Spleen (tissue), 11 donors: ENCODE results near the gene MYO1G. TPM values are rescaled to one million over a fixed set of nuclear protein-coding genes. Genes with fewer than 3 reads are reported as not detected.

Experiments used
- DNase-seq: peaks from one replicate; pipeline ENCODE4 v3.0.0-alpha.2; 2020
- H3K27ac ChIP-seq, 8 donors: fragments of 200-600 bp; sonication (generic) in 7 of 8; 1 replicate in 4 of 8; 2 replicates in 4 of 8; pipeline versions ENCODE4 v1.5.0 to v1.8.0; 2016 to 2021; ENCODE audit warnings: inconsistent platforms in 4 of 8, mild to moderate bottlenecking in 4 of 8, moderate library complexity in 1 of 8
- H3K27me3 ChIP-seq, 7 donors: fragments of 200-600 bp; sonication (generic) in 6 of 7; replicated peaks in 1 of 7; 1 replicate in 4 of 7; 2 replicates in 3 of 7; pipeline versions ENCODE4 v1.5.0 to v1.8.0; 2016 to 2021; ENCODE audit warnings: inconsistent platforms in 3 of 7, mild to moderate bottlenecking in 1 of 7
- H3K36me3 ChIP-seq, 6 donors: fragments of 200-600 bp; sonication (generic) in 5 of 6; 1 replicate in 4 of 6; 2 replicates in 2 of 6; pipeline versions ENCODE4 v1.5.0 to v1.8.0; 2016 to 2021; ENCODE audit warnings: inconsistent platforms in 2 of 6
- H3K4me1 ChIP-seq, 6 donors: fragments of 200-600 bp; sonication (generic) in 5 of 6; 1 replicate in 3 of 6; 2 replicates in 3 of 6; pipeline versions ENCODE4 v1.5.0 to v1.8.0; 2016 to 2021; ENCODE audit warnings: inconsistent platforms in 3 of 6
- H3K4me3 ChIP-seq, 8 donors: fragments of 200-600 bp; sonication (generic) in 7 of 8; 1 replicate in 4 of 8; 2 replicates in 4 of 8; pipeline versions ENCODE4 v1.5.0 to v1.8.0; 2016 to 2021; ENCODE audit warnings: inconsistent platforms in 4 of 8, mild to moderate bottlenecking in 4 of 8, moderate library complexity in 2 of 8
- H3K9me3 ChIP-seq, 8 donors: fragments of 200-600 bp; sonication (generic) in 7 of 8; 1 replicate in 4 of 8; 2 replicates in 4 of 8; pipeline versions ENCODE4 v1.5.0 to v1.8.0; 2016 to 2021; ENCODE audit warnings: inconsistent platforms in 4 of 8
- CTCF ChIP-seq, 11 experiments: fragments of 200-600 bp in 7 of 11; fragments of 450-650 bp in 4 of 11; sonication (generic) in 4 of 11; IDR thresholded peaks in 8 of 11; conservative IDR thresholded peaks in 3 of 11; 1 replicate in 7 of 11; 2 replicates in 4 of 11; pipeline versions ENCODE4 v1.4.0 to v1.8.0; 2016 to 2021; ENCODE audit warnings: antibody characterized with exemption in 11 of 11, inconsistent platforms in 4 of 11, mild to moderate bottlenecking in 1 of 11
- POLR2A ChIP-seq, 3 donors: fragments of 450-650 bp; IDR thresholded peaks; one replicate each; pipeline ENCODE4 v1.5.1; 2017; ENCODE audit warnings: antibody characterized with exemption in 3 of 3, mild to moderate bottlenecking in 1 of 3
- POLR2AphosphoS5 ChIP-seq, 3 donors: sonication (generic); formaldehyde crosslinking; IDR thresholded peaks; one replicate each; pipeline ENCODE4 v1.5.1; 2017; ENCODE audit warnings: antibody characterized with exemption in 3 of 3
- whole genome bisulfite sequencing, 5 donors: extraction: QIAGEN DNeasy Blood & Tissue Kit in 3 of 5; methylation state at CpG; one replicate each; pipeline versions ENCODE4 v1.1.5 to v1.1.7; 2013 to 2018; 5-methylcytosine and 5-hydroxymethylcytosine counted together
- intact Hi-C: fragments of 100-400 bp; cut with DNase I; formaldehyde crosslinking; loops from one replicate; pipeline ENCODE4 v1.15.0; 2023; ENCODE audit warnings: low total_unique reads
- polyA plus RNA-seq, 3 donors: library from polyadenylated mRNA; stranded (reverse); fragments of 200-250 nt; gene quantifications; one replicate each; pipeline ENCODE4 v1.2.1, GENCODE V29; 2013
- total RNA-seq, 7 donors: library from RNA; depleted of rRNA in 3 of 7; stranded (reverse); fragments of >200 nt in 3 of 7; fragmentation: NEBNext Ultra II Directional in 4 of 7; extraction: Animal tissue kit (Norgen Biotek cat#: 25700) in 4 of 7; gene quantifications; one replicate each; pipeline versions ENCODE4 v1.1.0 to v1.2.1, GENCODE V29; 2016 to 2021
- donor health status: healthy with polysubstance abuse.
- donor health status: DM: no; HTN: no; CAD: no; lungs with moderate emphysema.
- donor health status: DM: no; HTN: no; CAD: no.
- donor health status: Bipolar disorder and iron deficiency.
- donor health status: healthy.
- donor health status: DM: no; HTN: no; CAD: no.
- donor health status: DM: yes; HTN: yes; CAD: no.

Gene MYO1G
- total and polyA plus RNA-seq, 10 donors: 27.9 to 68.6 (median 59.1) TPM

GRCh38 chr7:44930921-44931320 lies 47.9 kb downstream of the MYO1G start:
- H3K9me3 ChIP-seq: peaks cover 0 to 5% (median 0%) of the 10 kb centered on the region in 8 donors
- intact Hi-C loops: no loop called here
- WGBS, 5 donors: 92 to 95% (median 93%) methylated on average over 6 of the region's 6 CpGs

GRCh38 chr7:44922351-44922694 lies 56.5 kb downstream of the MYO1G start:
- intact Hi-C loops: loop anchor here (5.0 kb wide), 2 partner anchors 60 to 215 kb away; no protein-coding TSS in a partner anchor
- Histone ChIP-seq H3K27me3 (peaks cover 0 to 1% (median 0%) of the 10 kb centered on the region in 7 donors), H3K9me3 (no peaks in the 10 kb centered on the region), H3K36me3 (no peaks in the 10 kb centered on the region), H3K4me1 (peaks cover 0 to 7% (median 6%) of the 10 kb centered on the region in 6 donors), H3K27ac (no peak overlapping the region), H3K4me3 (no peak overlapping the region)
- 61 to 64% (median 63%) methylated on average over 8 of the region's 8 CpGs for WGBS, 5 donors
- no peak for DNase-seq
- peak in 6 of 11 experiments; percentile 1 to 48 (median 28) for TF ChIP-seq CTCF (IDR thresholded peaks at IDR 0.05 in 8 of 11, conservative IDR thresholded peaks at IDR 0.05 in 3 of 11)
- no peak for TF ChIP-seq POLR2A (IDR thresholded peaks at IDR 0.05)
- TF ChIP-seq POLR2AphosphoS5 (IDR thresholded peaks at IDR 0.05): no peak

More at GRCh38 chr7:44930921-44931320, 47.9 kb downstream of the MYO1G start:
- peaks cover 0 to 14% (median 0%) of the 10 kb centered on the region in 7 donors for H3K27me3 ChIP-seq
- H3K36me3 ChIP-seq: no peaks in the 10 kb centered on the region
- H3K4me3 ChIP-seq: no peak overlapping the region
- DNase-seq: no peak
- H3K4me1 ChIP-seq: no peaks in the 10 kb centered on the region
- no peak overlapping the region for H3K27ac ChIP-seq
- TF ChIP-seq CTCF (IDR thresholded peaks at IDR 0.05 in 8 of 11, conservative IDR thresholded peaks at IDR 0.05 in 3 of 11): no peak

GRCh38 chr7:44921607-44922350 lies 57.0 kb downstream of the MYO1G start:
- 40 to 57% (median 40%) methylated on average over 6 to 14 of the region's 14 CpGs for WGBS, 5 donors

More at GRCh38 chr7:44921607-44922350, 57.0 kb downstream of the MYO1G start:
- H3K4me1 ChIP-seq: peaks cover 0 to 7% (median 6%) of the 10 kb centered on the region in 6 donors
- H3K27ac ChIP-seq: no peak overlapping the region
- no peaks in the 10 kb centered on the region for H3K36me3 ChIP-seq
- H3K27me3 ChIP-seq: no peaks in the 10 kb centered on the region
- intact Hi-C loops: loop anchor here (5.0 kb wide), 2 partner anchors 59 to 216 kb away; no protein-coding TSS in a partner anchor
- no peaks in the 10 kb centered on the region for H3K9me3 ChIP-seq
- no peak for TF ChIP-seq POLR2A (IDR thresholded peaks at IDR 0.05)
- TF ChIP-seq POLR2AphosphoS5 (IDR thresholded peaks at IDR 0.05): peak; percentile 17 to 56 (median 40)
- TF ChIP-seq CTCF (IDR thresholded peaks at IDR 0.05 in 8 of 11, conservative IDR thresholded peaks at IDR 0.05 in 3 of 11): peak; percentile 71 to 91 (median 83)
- no peak overlapping the region for H3K4me3 ChIP-seq
- DNase-seq: peak; percentile 98
